IMR-90 (cell line): ENCODE measurements around the gene RCN2. TPM values are rescaled to one million over a fixed set of nuclear protein-coding genes. Genes with fewer than 3 reads are reported as not detected.

Experiments used
- ATAC-seq: fragments of 200-7000 bp; cut with Tn5 transposase; 2 replicates; pipeline ENCODE4 v1.9.1; 2020; ENCODE audit warnings: low read depth, mild to moderate bottlenecking, moderate library complexity
- BruUV-seq: library from RNA; stranded (reverse); fragments of 400-500 nt; replicated peaks from 2 replicates; lab custom pipeline; 2021; lab: Mats Ljungman, UMichigan
- CTCF ChIA-PET: fragments of 300-600 bp; formaldehyde crosslinking; extraction: SDS; loops from one replicate; lab custom pipeline; 2021; ENCODE audit warnings: antibody characterized with exemption; lab: Yijun Ruan, JAX
- POLR2A ChIA-PET: fragments of 300-600 bp; sonication (Branson Sonifier 250); formaldehyde crosslinking; loops from one replicate; lab custom pipeline; 2022; ENCODE audit warnings: antibody characterized with exemption; ENCODE audit not compliant: unreplicated experiment; lab: Charles Lee
- DNase-seq: peaks from one replicate; pipeline ENCODE4 v3.0.0; 2013
- H2AFZ ChIP-seq: replicated peaks from 2 replicates; pipeline ENCODE3; 2013; ENCODE audit warnings: low read length, mild to moderate bottlenecking; ENCODE audit not compliant: poor library complexity
- H2AK5ac ChIP-seq: 2 replicates; pipeline ENCODE4 v1.6.1; 2013; ENCODE audit warnings: low read depth, low read length, inconsistent platforms
- H2AK9ac ChIP-seq: replicated peaks from 2 replicates; pipeline ENCODE3; 2013; ENCODE audit warnings: mild to moderate bottlenecking, low read depth, low read length, moderate library complexity; ENCODE audit not compliant: poor library complexity
- H2BK120ac ChIP-seq: 2 replicates; pipeline ENCODE4 v1.6.1; 2013; ENCODE audit warnings: low read depth, low read length, inconsistent platforms
- H2BK15ac ChIP-seq: 3 replicates; pipeline ENCODE4 v1.6.1; 2013; ENCODE audit warnings: low read depth, low read length, inconsistent platforms
- H2BK20ac ChIP-seq: 2 replicates; pipeline ENCODE4 v1.6.1; 2013; ENCODE audit warnings: low read depth, mild to moderate bottlenecking, inconsistent platforms, low read length, moderate library complexity
- H2BK5ac ChIP-seq: 2 replicates; pipeline ENCODE4 v1.6.1; 2013; ENCODE audit warnings: mild to moderate bottlenecking, low read depth, low read length, inconsistent platforms; ENCODE audit not compliant: poor library complexity, severe bottlenecking
- H3K14ac ChIP-seq: replicated peaks from 2 replicates; pipeline ENCODE4 v1.6.1; 2013; ENCODE audit warnings: low read depth, low read length, inconsistent platforms
- H3K18ac ChIP-seq: 2 replicates; pipeline ENCODE4 v1.6.1; 2013; ENCODE audit warnings: low read depth, low read length, control low read depth
- H3K23ac ChIP-seq: 2 replicates; pipeline ENCODE4 v1.6.1; 2013; ENCODE audit warnings: low read depth, low read length, inconsistent platforms
- H3K27ac ChIP-seq: 2 replicates; pipeline ENCODE4 v1.5.1; 2013; ENCODE audit warnings: mild to moderate bottlenecking, control low read depth, low read length; ENCODE audit not compliant: insufficient read depth
- H3K27me3 ChIP-seq: 2 replicates; pipeline ENCODE4 v1.6.1; 2013; ENCODE audit warnings: low read length; ENCODE audit not compliant: control insufficient read depth, insufficient read depth
- H3K36me3 ChIP-seq: 2 replicates; pipeline ENCODE4 v1.6.1; 2013; ENCODE audit warnings: low read length, mixed read lengths; ENCODE audit not compliant: control insufficient read depth, insufficient read depth
- H3K4ac ChIP-seq: 2 replicates; pipeline ENCODE4 v1.6.1; 2013; ENCODE audit warnings: low read depth, low read length, inconsistent platforms
- H3K4me1 ChIP-seq: 2 replicates; pipeline ENCODE4 v1.6.1; 2013; ENCODE audit warnings: low read length, mixed read lengths; ENCODE audit not compliant: control insufficient read depth, insufficient read depth
- H3K4me2 ChIP-seq: 2 replicates; pipeline ENCODE4 v1.6.1; 2013; ENCODE audit warnings: low read depth, mild to moderate bottlenecking, control low read depth, low read length, moderate library complexity
- H3K4me3 ChIP-seq: 2 replicates; pipeline ENCODE4 v1.5.1; 2013; ENCODE audit warnings: low read depth, mild to moderate bottlenecking, control low read depth, low read length, moderate library complexity; ENCODE audit not compliant: insufficient read depth
- H3K56ac ChIP-seq: 2 replicates; pipeline ENCODE4 v1.6.1; 2013; ENCODE audit warnings: low read length, inconsistent platforms; ENCODE audit not compliant: insufficient read depth; ENCODE audit errors: extremely low read depth
- H3K79me1 ChIP-seq, 2 experiments: 2 replicates each; pipeline ENCODE4 v1.6.1; 2013; ENCODE audit warnings: low read length in 2 of 2, inconsistent platforms in 1 of 2, low read depth in 1 of 2
- H3K9ac ChIP-seq: 2 replicates; pipeline ENCODE4 v1.6.1; 2013; ENCODE audit warnings: low read depth, low read length, control low read depth
- H3K9me1 ChIP-seq: 2 replicates; pipeline ENCODE4 v1.6.1; 2013; ENCODE audit warnings: low read length, inconsistent platforms; ENCODE audit not compliant: insufficient read depth
- H3K9me3 ChIP-seq: 2 replicates; pipeline ENCODE4 v1.6.1; 2013; ENCODE audit warnings: low read length; ENCODE audit not compliant: control insufficient read depth, insufficient read depth
- H4K20me1 ChIP-seq: 2 replicates; pipeline ENCODE4 v1.6.1; 2013; ENCODE audit warnings: low read length, inconsistent platforms; ENCODE audit not compliant: insufficient read depth
- H4K5ac ChIP-seq: 2 replicates; pipeline ENCODE4 v1.6.1; 2013; ENCODE audit warnings: mild to moderate bottlenecking, low read depth, low read length, control low read depth
- H4K8ac ChIP-seq, 2 experiments: 2 replicates each; pipeline ENCODE4 v1.6.1; 2013; ENCODE audit warnings: low read depth in 2 of 2, low read length in 2 of 2, control low read depth in 1 of 2, inconsistent platforms in 1 of 2
- H4K91ac ChIP-seq: 2 replicates; pipeline ENCODE4 v1.6.1; 2013; ENCODE audit warnings: low read depth, low read length, inconsistent platforms; ENCODE audit not compliant: insufficient read depth
- CEBPB ChIP-seq: IDR thresholded peaks from 2 replicates; pipeline ENCODE4 v1.6.1; 2012; ENCODE audit warnings: low read depth, low read length, improper control_type of control experiment
- CHD1 ChIP-seq: IDR thresholded peaks from 2 replicates; pipeline ENCODE4 v1.6.1; 2012; ENCODE audit warnings: low read depth, low read length, improper control_type of control experiment
- FOS ChIP-seq: fragments of 150-350 bp; IDR thresholded peaks from 2 replicates; pipeline ENCODE4 v1.6.1; 2016; ENCODE audit warnings: low read depth, low read length
- MAFK ChIP-seq: IDR thresholded peaks from 2 replicates; pipeline ENCODE4 v1.6.1; 2012; ENCODE audit warnings: low read depth, low read length, improper control_type of control experiment
- MAZ ChIP-seq: IDR thresholded peaks from 2 replicates; pipeline ENCODE4 v1.6.1; 2012; ENCODE audit warnings: low read depth, mild to moderate bottlenecking, low read length, improper control_type of control experiment, moderate library complexity, borderline replicate concordance
- NFE2L2 ChIP-seq: fragments of 150-350 bp; IDR thresholded peaks from 2 replicates; pipeline ENCODE4 v1.6.1; 2016; ENCODE audit warnings: low read depth, mild to moderate bottlenecking, low read length
- POLR2A ChIP-seq: IDR thresholded peaks from 2 replicates; pipeline ENCODE4 v1.6.1; 2012; ENCODE audit warnings: mild to moderate bottlenecking, low read depth, low read length
- RAD21 ChIP-seq: IDR thresholded peaks from 2 replicates; pipeline ENCODE4 v1.6.1; 2012; ENCODE audit warnings: low read length, improper control_type of control experiment
- RCOR1 ChIP-seq: IDR thresholded peaks from 2 replicates; pipeline ENCODE4 v1.6.1; 2012; ENCODE audit warnings: mild to moderate bottlenecking, low read length, improper control_type of control experiment; ENCODE audit not compliant: insufficient replicate concordance
- RFX5 ChIP-seq: IDR thresholded peaks from 2 replicates; pipeline ENCODE4 v1.8.0; 2012; ENCODE audit warnings: low read depth, mild to moderate bottlenecking, low read length, moderate library complexity
- SMC3 ChIP-seq: fragments of 150-350 bp; IDR thresholded peaks from 2 replicates; pipeline ENCODE4 v1.6.1; 2016; ENCODE audit warnings: low read depth, mild to moderate bottlenecking, antibody characterized with exemption, low read length, moderate library complexity
- WGBS, 2 experiments: methylation state at CpG; one replicate each; pipeline versions ENCODE4 v1.1.5 to v1.1.7; 2013; ENCODE audit warnings: missing lambda C conversion rate in 2 of 2; ENCODE audit not compliant: insufficient read length in 1 of 2; ENCODE audit errors: extremely low coverage in 2 of 2; 5-methylcytosine and 5-hydroxymethylcytosine counted together
- dilution Hi-C: fragments of 300-500 bp; cut with HindIII; formaldehyde crosslinking; loops from one replicate; pipeline ENCODE4 v1.14.3; 2018; ENCODE audit warnings: low sequenced_read_pairs; ENCODE audit not compliant: unreplicated experiment
- in situ Hi-C: fragments of 300-500 bp; cut with MboI; formaldehyde crosslinking; loops from 3 replicates; pipeline ENCODE4 v1.14.3; 2019; ENCODE audit warnings: low sequenced_read_pairs, inconsistent platforms, mixed read lengths
- intact Hi-C: fragments of 100-400 bp; cut with micrococcal nuclease; formaldehyde crosslinking; loops from 2 replicates; pipeline ENCODE4 v1.10.0; 2022
- polyA plus RNA-seq, 3 experiments: library from polyadenylated mRNA; depleted of rRNA; stranded (reverse); fragments of >200 nt; gene quantifications; 2 replicates each; pipeline ENCODE4 v1.2.3, GENCODE V29; 2012; ENCODE audit warnings: low replicate concordance in 1 of 3
- total RNA-seq: library from RNA; depleted of rRNA; stranded (reverse); fragments of >200 nt; gene quantifications from 2 replicates; pipeline ENCODE4 v1.2.3, GENCODE V29; 2012
- TF ChIP-seq, protein P1 (sequence below): fragments of 150-350 bp; IDR thresholded peaks from 2 replicates; pipeline ENCODE4 v1.6.1; 2016; ENCODE audit warnings: low read depth, mild to moderate bottlenecking, low read length, moderate library complexity, borderline replicate concordance
- TF ChIP-seq, protein P2 (sequence below): fragments of 150-350 bp; IDR thresholded peaks from 2 replicates; pipeline ENCODE4 v1.6.1; 2017; ENCODE audit warnings: mild to moderate bottlenecking, antibody characterized with exemption, low read length, low read depth
- TF ChIP-seq, protein P3 (sequence below): conservative IDR thresholded peaks from 2 replicates; pipeline ENCODE4 v1.5.1; 2012; ENCODE audit warnings: mild to moderate bottlenecking, low read depth, low read length, improper control_type of control experiment

The RCN2 gene
- total and polyA plus RNA-seq, 2 of the 4 experiments (the other 2 are of a cell fraction) = 12.0 to 56.5 TPM

DNA sequence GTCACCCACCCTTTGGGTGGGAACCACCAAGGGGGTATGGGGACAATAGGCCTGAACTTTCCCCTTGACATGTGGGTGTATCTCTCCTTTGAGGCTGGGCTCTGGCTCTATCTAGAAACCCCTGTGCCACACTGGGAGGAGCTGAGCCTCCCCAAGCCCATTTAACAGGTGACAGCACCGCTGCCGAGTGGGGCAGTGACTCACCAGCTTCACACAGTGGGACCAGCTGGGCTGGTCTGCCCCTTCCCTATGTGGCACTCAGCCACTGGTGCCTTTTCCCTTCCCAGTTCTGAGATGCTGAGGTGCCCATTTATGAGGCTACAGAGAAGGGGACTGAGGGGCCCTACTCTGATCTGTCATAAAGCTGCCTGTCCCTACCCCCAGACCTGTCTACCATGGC lies 68.4 kb downstream of the RCN2 start:
- CTCF ChIA-PET = no interaction called here

More for the DNA sequence above, 68.4 kb downstream of the RCN2 start:
- no peaks in the 10 kb centered on the region for H3K79me1 ChIP-seq
- no peaks in the 10 kb centered on the region for H4K20me1 ChIP-seq
- H2BK5ac ChIP-seq = no peak overlapping the region
- TF ChIP-seq, protein P1, sequence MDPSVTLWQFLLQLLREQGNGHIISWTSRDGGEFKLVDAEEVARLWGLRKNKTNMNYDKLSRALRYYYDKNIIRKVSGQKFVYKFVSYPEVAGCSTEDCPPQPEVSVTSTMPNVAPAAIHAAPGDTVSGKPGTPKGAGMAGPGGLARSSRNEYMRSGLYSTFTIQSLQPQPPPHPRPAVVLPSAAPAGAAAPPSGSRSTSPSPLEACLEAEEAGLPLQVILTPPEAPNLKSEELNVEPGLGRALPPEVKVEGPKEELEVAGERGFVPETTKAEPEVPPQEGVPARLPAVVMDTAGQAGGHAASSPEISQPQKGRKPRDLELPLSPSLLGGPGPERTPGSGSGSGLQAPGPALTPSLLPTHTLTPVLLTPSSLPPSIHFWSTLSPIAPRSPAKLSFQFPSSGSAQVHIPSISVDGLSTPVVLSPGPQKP = no peak
- TF ChIP-seq, protein P2, sequence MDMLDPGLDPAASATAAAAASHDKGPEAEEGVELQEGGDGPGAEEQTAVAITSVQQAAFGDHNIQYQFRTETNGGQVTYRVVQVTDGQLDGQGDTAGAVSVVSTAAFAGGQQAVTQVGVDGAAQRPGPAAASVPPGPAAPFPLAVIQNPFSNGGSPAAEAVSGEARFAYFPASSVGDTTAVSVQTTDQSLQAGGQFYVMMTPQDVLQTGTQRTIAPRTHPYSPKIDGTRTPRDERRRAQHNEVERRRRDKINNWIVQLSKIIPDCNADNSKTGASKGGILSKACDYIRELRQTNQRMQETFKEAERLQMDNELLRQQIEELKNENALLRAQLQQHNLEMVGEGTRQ = no peak
- TF ChIP-seq SMC3 (no peak), FOS (no peak), CEBPB (no peak), RAD21 (no peak), RCOR1 (no peak), RFX5 (no peak), NFE2L2 (no peak), POLR2A (no peak), MAFK (no peak), MAZ (no peak), CHD1 (no peak)
- TF ChIP-seq, protein P3, sequence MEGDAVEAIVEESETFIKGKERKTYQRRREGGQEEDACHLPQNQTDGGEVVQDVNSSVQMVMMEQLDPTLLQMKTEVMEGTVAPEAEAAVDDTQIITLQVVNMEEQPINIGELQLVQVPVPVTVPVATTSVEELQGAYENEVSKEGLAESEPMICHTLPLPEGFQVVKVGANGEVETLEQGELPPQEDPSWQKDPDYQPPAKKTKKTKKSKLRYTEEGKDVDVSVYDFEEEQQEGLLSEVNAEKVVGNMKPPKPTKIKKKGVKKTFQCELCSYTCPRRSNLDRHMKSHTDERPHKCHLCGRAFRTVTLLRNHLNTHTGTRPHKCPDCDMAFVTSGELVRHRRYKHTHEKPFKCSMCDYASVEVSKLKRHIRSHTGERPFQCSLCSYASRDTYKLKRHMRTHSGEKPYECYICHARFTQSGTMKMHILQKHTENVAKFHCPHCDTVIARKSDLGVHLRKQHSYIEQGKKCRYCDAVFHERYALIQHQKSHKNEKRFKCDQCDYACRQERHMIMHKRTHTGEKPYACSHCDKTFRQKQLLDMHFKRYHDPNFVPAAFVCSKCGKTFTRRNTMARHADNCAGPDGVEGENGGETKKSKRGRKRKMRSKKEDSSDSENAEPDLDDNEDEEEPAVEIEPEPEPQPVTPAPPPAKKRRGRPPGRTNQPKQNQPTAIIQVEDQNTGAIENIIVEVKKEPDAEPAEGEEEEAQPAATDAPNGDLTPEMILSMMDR = no peak
- DNase-seq = no peak
- no peak overlapping the region for H3K56ac ChIP-seq
- peaks cover 16% of the 10 kb centered on the region for H3K27me3 ChIP-seq
- no peak overlapping the region for H2BK20ac ChIP-seq
- no peak overlapping the region for H2BK15ac ChIP-seq
- H3K18ac ChIP-seq = no peak overlapping the region
- POLR2A ChIA-PET = no interaction called here
- no peaks in the 10 kb centered on the region for H3K9me3 ChIP-seq
- no TSS peak for BruUV-seq
- no peak overlapping the region for H4K91ac ChIP-seq
- no peak overlapping the region for H2AFZ ChIP-seq
- peaks cover 8% of the 10 kb centered on the region for H3K4me1 ChIP-seq
- intact Hi-C loops = no loop called here
- H3K4me3 ChIP-seq = no peak overlapping the region
- in situ Hi-C loops = no loop called here
- H2BK120ac ChIP-seq = no peak overlapping the region
- peaks cover 3% of the 10 kb centered on the region; the same call in 1 of the 2 replicates for H3K9me1 ChIP-seq
- no peak overlapping the region for H3K27ac ChIP-seq
- no peak for ATAC-seq
- H4K8ac ChIP-seq = no peak overlapping the region
- H2AK5ac ChIP-seq = no peak overlapping the region
- H4K5ac ChIP-seq = no peak overlapping the region
- H3K23ac ChIP-seq = no peak overlapping the region
- H3K4ac ChIP-seq = no peak overlapping the region
- dilution Hi-C loops = no loop called here
- H3K9ac ChIP-seq = no peak overlapping the region
- no peak overlapping the region for H2AK9ac ChIP-seq
- no peak overlapping the region for H3K4me2 ChIP-seq
- no peak overlapping the region for H3K14ac ChIP-seq
- no CpG with 5 or more reads among the region's 2 CpGs for WGBS, 2 experiments
- H3K36me3 ChIP-seq = no peaks in the 10 kb centered on the region
